ENCODE data around the gene TNIK.
A peak's percentile ranks its signal among the peaks of the same experiment; 100 is the strongest.
"Not testable (repeated sequence)": the region's sequence is repeated elsewhere in the genome, so short reads cannot be mapped to it uniquely, and the experiment has no call there.

The TNIK gene

DNA sequence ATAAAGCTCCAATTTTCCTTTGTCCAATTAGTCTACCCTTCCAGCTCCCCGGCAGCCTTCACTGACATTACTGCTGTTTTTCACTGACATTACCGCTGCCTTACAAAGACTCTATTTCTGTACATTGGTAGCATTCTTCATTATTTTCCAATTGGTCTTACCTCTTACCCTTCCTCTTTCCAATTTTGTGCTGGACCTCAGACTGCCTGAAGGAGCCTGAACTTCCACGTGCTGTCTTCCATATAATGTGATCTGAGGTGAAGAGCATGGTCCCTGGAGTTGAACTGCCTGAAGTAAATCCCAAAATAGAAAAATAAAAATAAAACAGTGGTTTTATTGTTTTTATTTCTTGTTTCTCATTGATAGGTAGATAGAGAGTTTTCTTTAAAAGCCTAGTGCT, 9.2 kb upstream of the TNIK start:
- DNase-seq (ENCODE audit: low spot score) = no peak

DNA sequence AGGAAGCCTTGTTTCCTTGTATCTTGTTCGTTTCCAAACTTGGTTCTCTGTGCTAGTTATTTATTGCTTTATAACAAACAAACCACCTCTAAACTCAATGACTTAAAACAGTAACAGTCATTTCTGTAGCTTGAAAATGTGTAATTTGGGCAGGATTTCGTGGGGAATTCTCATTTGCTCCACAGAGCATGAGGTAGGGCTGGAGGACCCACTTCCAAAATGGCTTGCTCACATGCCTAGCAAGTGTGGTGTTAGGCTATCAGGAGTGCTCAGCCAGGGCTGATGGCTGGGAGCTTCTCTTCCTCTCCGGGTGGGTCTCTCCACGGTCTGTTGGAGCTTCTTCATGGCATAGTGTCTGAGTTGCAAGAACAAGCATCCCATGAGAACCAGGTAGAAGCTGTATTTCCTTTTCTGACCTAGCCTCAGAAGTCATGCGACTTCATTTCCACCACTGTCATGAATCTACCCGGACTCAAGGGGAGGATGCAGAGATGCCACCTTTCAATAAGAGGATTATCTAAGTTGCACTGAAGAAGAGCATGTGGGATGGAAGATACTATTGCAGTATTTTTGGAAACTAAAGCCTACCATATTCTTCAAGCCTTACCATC, 8.2 kb upstream of the TNIK start:
- DNase-seq (ENCODE audit: low spot score) = no peak

DNA sequence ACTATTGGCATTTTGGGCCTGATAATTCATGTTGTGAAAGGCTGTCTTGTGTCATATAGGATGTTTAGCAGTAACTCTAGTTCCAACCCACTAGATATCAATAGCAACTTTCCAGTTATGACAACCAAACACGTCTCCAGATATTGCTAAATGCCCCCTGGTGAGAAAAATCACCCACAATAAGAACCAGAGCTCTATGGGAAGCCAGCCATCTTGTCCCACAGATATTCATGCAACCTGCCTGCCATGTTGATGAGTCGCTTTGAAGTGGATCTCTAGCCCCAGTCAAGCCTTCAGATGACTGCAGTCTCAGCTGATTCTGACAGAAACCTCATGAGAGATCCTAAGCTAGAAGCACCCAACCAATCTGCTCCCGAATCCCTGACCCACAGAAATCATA, 5.6 kb upstream of the TNIK start:
- no peak for DNase-seq (ENCODE audit: low spot score)

- DNase-seq (ENCODE audit: low spot score) = no peak
These were observed 4.3 kb upstream of the TNIK start for GRCh38 chr3:171464462-171464861.

GRCh38 chr3:171462224-171462623, 2.0 kb upstream of the TNIK start:
- DNase-seq (ENCODE audit: low spot score) = no peak

GRCh38 chr3:171461525-171461917, 1.3 kb upstream of the TNIK start:
- DNase-seq (ENCODE audit: low spot score) = no peak

- peak; percentile 47 for DNase-seq (ENCODE audit: low spot score)
These were observed 720 bp upstream of the TNIK start for GRCh38 chr3:171460725-171461524.

DNA sequence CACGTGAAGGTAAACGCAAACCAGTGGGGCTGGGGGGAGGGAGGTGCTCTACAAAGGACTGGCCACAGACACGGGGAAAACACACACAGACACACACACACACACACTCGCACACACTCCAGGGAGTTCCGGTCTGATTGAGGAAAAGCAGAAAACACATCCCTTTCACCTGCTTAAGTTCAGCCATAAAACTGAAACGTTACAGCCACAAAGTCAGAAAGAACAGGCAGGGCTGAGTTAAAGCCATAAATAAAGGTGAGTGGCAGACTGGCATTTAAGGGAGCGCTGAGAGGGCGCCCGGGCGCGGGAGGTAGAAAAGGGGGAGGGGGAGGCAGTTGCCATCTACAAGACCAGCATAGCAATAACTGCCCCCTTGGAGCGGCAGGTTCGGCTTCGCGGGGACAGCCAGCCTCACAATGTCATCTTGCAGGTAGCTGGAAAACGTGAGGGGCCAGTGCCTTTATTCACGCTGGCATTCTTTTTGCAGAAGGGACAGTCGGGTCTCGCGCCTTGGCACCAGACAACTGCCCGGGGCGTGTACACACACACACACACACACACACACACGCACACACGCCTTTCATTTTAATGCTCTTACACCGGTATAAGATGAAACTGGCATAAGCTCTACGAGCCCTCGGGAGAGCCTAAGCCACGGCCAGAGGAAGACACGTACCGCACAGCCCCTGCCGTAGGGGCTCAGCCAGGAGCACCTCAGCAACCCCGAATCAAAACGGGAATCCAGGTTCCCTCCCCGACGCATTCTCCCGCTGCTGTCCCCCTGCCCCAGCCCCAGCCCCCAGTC, 866 bp downstream of the TNIK start:
- peak; percentile 11 for DNase-seq (ENCODE audit: low spot score)

GRCh38 chr3:171458864-171459136, 1.4 kb downstream of the TNIK start:
- DNase-seq (ENCODE audit: low spot score) = peak; percentile 10

GRCh38 chr3:171458071-171458863, 1.9 kb downstream of the TNIK start:
- DNase-seq (ENCODE audit: low spot score) = no peak

DNA sequence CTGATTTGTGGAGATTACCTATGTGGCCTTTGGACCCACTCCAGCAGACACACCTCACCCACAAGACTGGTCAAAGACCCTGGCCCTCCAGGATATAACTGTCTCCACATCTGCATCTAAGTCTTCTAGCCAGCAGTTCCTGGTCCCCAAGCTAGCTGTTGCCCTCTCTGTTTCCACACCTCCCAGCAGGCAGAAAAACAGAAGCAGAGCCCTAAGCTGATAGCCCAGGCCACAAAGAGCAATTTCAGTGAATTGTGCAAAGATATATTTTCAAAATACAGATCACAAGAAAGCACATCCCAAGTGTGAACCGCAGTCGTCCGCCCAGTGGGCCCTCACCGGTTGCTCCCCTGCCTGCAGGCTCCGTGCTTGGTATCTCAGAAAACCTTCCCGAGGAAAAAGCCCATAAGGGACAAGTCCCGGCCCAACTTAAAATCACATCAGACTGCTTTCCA, 2.6 kb downstream of the TNIK start:
- DNase-seq (ENCODE audit: low spot score) = no peak

DNA sequence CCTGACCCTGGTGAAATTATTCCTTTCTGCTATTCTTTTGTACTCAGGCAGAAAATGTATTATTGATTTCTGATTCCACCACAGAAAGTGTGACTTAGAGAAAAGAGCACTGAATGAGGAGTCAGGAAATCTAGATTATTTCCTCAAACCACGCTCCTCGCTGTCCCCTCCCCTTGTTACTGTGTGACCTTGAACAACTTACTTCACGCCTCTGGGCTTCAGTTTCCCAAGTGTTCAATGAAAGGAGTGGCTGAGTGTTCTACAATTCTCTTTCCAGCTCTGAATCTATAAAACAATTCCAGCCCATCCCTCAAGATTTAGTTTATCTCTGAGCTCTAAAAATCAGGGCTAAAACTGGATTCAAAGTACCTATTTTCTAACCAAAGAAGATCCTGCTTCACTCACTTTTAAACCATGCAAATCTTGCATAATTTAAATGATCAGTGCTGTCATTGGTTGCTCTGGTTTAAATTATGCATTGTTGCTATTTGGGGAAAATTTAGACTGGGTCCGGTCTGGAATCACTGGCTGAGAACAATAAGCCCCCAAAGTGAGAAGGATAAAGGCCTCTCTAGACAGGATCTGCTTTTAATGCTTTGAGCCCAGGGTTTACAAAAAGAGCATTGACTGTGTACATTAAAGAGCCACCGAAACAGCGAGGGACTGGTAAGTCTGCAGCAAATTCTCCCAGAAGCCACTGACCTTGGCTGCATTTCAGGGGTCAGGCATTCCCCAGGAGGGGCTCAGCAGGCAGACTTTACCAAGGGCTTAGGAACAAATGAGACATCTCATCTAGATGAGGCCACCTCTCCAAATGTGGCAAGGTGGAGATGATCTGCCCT, 3.2 kb downstream of the TNIK start:
- no peak for DNase-seq (ENCODE audit: low spot score)

GRCh38 chr3:171455603-171456550, 4.3 kb downstream of the TNIK start:
- DNase-seq (ENCODE audit: low spot score) = no peak

DNA sequence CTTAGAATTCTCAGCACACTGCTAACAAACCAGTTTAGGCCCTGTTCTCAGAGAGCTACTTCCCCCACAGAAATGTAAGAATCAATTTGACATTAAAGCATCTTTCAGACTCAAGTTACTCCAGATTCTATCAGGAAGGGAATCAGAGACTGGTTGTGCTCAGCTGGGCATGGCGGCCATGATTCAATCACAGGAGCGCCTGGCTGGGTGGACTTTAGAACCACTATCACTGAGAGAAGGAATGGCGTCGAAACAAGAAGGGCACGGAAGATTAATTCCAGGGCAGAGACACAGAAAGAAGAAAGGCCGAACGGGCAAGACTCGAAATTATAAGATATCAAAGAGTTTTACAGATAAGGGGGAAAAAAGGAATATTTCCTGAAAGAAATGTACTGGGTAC, 6.2 kb downstream of the TNIK start:
- DNase-seq (ENCODE audit: low spot score) = no peak

GRCh38 chr3:171453180-171453886, 6.9 kb downstream of the TNIK start:
- no peak for DNase-seq (ENCODE audit: low spot score)

DNA sequence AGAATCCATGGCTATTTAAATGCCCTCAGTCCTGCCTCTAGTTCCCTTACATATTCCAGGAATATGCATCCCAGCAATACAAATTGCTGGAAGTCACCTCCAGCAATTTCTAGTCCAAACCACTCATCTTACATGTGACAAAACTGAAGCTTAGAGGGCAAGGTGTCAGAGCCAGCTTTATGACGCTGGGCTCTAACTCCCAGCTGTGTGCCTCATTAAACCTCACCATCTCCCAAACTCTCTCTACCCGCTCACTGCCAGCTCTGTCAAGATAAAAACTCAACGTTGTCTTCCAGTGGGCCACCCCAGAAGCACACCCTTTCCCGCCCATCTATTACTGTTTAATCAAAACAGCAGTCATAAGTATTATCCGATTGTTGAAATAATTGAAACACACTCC, 7.9 kb downstream of the TNIK start:
- no peak for DNase-seq (ENCODE audit: low spot score)

GRCh38 chr3:171451915-171452314, 8.3 kb downstream of the TNIK start:
- DNase-seq (ENCODE audit: low spot score) = no peak

- not testable (repeated sequence) for DNase-seq (ENCODE audit: low spot score)
These were observed 12.7 kb downstream of the TNIK start for GRCh38 chr3:171447579-171447891.

DNA sequence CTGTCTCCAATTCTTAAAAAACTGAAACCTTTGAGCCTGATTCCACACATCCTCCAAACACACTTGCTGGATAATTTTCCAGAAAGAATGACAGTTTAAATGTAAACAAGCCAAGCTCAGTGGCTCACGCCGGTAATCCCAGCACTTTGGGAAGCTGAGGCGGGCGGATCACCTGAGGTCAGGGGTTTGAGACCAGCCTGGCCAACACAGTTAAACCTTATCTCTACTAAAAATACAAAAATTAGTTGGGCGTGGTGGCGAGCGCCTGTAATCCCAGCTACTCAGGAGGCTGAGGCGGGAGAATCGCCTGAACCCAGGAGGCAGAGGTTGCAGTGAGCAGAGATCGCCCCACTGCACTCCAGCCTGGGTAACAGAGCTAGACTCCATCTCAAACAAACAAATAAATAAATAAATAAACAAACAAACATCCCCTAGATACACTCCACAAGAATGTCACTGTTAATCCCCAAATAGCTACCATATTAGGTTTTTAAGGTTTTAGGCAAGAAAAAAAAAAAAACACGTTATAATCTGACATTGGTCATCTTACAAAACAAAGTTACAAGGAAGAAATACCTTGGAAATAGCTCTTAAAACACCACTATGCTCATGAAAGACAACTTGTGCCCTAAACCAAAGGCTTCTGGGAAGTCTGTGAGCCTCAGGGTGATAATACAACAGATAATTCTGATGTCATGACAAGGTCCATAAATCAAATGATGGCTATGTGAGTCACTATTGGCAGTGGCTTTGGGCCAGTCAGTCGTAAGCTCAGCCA, 13.2 kb downstream of the TNIK start:
- DNase-seq (ENCODE audit: low spot score) = peak; percentile 60
